Ramos (cell line): ENCODE data around the gene IRS1.

Source experiments
- in situ Hi-C: fragments of 300-500 bp; cut with MboI; formaldehyde crosslinking; loops from one replicate; pipeline ENCODE4 v1.14.3; 2022; ENCODE audit warnings: low sequenced_read_pairs; ENCODE audit not compliant: unreplicated experiment

The IRS1 gene

DNA sequence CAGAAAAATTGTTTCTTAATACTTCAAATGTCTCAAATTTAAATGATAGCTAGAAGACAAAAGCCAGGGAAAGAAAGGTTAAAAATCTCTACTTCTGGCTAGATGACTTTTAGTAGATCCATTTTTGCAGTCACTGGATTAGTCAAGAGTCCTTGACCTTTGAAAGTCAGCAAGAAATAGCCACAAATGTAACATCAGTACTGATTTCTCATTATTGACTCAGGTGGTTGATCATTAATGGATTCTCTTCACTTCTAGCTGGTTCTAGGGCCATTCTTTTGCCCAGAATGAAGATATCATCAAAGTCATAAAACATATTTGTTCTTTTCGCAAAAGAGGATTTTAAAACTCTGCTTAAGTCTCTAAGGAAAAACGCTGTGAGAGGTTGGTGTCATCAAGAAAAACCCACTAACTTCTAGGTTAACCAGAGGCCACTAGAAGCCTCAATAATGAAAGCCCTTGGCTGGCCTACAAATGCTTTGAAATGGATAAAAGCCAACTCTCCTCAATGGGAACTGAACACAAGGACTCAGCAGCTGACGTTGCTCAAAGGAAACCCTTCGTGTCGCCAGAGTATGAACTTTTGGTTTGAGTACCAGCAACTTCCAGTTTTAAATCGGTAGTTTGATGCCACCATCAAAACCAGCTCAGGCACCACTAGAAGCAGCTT is 66.3 kb downstream of the IRS1 start:
- in situ Hi-C loops: no loop called here

DNA sequence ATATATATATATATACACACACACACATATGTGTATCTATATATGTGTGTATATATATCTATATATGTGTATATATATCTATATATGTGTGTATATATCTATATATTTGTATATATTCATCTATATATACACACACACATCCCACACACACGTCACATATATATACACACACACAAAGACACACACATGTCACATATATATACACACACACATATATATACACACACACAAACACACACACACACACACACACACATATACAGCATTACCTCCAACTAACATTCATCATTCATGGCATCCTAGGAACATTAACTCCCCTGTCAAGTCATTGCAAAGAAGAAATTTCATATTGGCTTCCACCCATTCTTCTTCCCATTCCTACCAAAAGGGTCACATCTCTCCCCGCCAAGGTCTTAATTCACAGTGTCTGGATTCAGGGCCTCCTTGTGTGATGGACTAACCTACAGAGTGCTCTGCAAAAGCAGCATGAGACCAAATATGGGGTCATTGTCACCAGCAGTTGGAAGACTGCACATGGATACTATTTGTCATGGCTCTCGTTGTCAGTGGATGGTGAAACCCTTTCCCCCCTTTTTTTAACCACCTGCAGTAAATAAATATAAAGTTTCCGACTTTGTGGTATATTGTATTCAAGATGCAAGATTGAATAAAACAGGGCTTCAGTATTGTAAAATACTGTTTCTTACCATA is 67.0 kb downstream of the IRS1 start:
- in situ Hi-C loops: no loop called here

DNA sequence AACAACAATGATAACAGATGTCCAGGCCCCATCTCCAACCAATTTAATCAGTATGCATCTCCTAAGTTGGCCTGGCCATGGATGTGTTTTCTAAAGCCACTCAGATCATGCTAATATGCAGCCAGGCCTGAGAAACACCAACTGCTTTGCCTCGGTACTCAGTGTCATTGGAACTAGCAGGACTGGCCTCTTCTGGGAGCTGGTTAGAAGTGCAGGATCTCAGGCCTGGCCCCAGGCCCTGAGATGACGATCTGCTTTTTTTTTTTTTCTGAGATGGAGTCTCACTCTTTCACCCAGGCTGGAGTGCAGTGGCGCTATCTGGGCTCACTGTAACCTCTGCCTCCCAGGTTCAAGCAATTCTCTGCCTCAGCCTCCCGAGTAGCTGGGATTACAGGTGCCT is 69.1 kb downstream of the IRS1 start:
- in situ Hi-C loops: no loop called here

DNA sequence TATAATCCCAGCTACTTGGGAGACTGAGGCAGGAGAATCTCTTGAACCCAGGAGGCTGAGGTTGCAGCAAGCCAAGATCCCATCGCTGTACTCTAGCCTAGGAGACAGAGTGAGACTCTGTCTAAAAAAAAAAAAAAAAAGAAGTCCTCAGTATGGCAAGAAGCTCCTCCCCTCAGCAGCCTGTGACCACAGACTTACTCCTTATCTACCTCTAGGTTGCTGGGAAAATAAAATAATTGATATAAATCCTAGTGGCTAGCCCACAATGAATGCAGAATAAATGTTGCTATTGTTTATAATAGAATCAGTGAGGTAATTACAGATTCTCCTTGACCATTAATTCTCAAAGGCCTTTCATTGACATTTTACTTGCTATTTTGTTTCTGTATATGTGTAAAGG is 70.6 kb downstream of the IRS1 start:
- in situ Hi-C loops: no loop called here

DNA sequence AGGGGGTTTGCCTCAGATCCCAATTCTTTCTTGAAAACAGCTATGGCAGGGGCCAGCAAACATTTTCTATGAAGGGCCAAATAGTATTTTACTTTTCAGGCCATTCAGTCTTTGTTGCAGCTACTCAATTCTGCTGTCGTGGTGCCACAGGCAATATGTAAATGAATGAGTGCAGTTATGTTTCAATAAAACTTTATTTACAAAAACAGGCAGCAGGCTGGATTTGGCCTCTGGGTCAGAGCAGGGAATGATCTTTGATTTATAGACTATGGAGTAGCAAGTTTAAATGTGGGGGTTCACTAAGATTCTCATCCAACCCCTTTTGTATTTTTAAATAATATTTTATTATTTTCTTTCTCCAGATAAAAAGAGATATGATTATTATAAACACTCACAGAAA is 72.4 kb downstream of the IRS1 start:
- in situ Hi-C loops: no loop called here

DNA sequence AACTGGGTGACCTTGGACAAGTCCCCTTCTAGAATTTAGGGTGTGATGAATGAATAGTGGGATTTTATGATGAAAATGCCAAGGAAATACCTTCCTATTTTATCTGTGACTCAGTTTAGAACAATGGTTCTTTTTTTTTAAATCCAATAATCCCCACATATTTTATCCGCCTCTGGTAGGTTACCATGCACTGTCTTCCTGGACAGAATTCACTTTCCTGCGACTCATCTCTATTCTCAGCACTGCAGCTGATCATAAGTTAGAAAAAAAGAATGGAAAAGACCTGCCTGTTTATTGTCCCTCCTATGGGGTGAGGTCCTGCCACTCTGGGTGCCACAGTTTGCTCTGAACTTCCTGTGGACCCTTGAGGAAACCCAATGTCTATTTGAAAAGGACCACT is 73.1 kb downstream of the IRS1 start:
- in situ Hi-C loops: no loop called here

DNA sequence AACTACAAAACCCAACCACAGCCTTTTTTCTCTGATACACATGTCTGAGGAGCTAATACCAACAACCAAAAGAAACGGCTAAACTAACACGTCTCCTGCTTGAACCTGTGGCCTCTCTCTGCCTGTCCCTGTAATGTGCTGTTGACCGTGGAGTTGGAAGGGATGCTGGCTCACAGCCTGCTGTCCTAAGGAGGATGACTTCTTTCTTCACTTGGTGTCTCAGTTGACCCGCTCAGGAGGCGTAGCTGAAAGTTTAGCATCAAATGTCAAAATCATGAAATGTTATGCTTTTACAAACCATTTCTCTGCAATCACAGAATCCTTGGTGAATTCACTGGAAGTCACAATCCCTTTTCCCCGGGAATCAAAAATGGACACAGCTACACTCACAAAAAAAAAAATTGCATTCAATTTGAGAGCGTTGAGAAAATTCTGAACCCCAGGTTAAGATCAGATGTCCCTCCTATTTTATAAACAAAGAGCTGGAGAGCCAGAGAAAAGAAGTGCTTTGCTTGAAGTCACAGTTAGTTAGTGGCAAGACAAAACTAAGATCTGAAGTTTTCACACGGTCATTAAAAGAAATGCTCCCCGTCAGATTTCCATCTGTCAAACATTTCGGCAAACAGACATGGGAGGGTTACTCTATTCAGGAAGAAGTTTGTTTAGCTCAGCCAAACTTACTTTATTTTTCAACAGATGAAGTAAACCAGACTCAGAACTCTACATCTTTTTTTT is 74.3 kb downstream of the IRS1 start:
- in situ Hi-C loops: no loop called here

DNA sequence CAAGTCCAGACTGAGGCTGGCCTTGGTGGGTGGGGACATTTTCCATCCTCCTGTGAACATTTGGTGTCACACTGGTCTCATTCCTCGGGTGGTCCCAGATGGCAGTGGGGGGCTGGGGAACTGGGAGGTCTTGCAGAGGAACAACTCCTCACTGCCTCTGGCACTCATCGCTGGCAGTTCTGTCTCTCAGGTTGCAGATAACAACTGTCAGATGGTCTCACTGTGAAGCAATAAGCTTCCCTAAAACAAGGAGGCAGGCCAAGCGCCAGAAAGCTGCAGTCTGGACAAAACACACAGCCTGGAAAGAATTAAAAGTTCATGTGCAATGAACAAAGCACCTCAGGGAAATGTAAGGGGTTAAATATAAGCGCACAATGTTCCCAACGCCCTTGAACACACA is 78.1 kb downstream of the IRS1 start:
- in situ Hi-C loops: no loop called here

DNA sequence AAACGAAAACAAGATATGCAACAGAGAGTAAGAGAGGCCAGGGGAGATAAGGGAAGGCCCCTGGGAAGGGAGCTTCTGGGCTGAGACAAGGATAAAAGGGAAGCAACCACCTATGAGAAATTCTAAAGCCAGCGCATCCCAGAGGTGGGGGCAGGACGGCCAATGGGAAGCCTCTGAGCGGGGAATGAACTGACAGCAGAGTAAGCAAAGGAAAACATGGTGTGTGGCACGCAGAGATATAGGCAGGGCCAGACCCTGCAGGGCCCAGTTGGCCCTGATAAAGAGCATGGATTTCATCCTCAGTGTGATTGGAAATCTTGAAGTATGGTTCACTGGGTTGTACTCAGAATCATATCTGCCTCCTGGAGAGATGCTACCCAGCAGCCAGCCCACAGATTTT is 78.7 kb downstream of the IRS1 start:
- in situ Hi-C loops: no loop called here

DNA sequence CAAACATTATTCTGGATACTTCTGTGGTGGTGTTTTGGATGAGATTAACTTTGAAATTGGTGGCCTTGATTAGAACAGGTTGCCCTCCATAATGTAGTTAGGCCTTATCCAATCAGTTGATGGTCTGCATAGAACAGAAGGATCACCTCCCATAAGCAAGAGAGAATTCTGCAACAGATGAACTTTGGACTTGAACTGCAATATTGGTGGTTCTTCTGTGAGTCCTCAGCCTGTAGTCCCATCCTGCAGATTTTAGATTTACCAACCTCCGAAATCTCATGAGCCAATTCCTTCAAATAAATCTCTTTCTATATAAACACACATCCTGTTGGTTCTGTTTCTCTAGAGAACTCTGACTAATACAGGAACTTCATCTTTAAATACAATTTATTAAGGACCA is 81.9 kb downstream of the IRS1 start:
- in situ Hi-C loops: no loop called here

DNA sequence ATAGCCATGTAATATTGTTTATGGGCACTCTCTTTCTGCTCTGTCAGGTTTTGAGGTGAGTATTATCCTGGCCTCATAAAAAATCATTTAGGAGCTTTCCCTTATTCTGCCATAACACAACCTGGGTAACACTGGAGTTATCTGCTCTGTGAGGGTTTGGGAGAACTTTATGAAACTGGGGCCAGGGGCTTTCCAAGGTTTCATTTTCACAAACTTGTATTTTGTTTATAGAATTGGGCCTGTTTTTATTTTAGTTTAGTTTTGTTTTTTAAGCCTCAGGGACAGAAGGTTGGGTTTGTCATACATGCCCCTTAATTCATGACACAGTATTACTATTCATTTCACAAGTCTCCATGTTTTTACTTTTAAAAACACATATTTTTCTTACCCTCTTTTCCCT is 83.5 kb downstream of the IRS1 start:
- in situ Hi-C loops: no loop called here

DNA sequence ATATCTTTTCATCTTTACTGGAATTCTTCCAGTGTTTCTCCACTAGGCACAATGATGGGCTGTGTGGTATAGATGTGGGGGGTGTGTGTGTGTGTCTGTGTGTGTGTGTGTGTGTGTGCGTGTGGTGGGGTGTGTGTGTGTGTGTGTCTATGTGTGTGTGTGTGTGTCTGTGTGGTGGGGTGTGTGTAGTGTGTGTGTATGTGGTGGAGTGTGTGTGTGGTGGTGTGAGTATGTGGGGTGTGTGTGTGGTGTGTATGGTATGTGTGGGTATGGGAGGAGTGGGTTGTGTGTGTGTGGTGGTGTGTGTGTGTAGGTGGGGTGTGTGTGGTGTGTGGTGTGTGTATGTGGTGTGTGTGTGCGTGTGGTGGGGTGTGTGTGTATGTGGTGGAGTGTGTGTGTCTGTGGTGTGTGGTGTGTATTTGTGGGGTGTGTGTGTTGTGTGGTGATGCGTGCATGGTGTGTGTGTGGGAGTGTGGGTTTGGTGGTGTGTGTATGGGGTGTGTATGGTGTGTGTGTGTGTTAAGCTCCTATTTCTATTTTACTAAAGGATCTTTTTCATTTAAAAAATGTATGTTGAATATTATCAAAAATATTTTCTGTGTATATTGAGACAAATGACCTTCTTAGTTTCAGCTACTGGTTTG is 84.2 kb downstream of the IRS1 start:
- in situ Hi-C loops: no loop called here

DNA sequence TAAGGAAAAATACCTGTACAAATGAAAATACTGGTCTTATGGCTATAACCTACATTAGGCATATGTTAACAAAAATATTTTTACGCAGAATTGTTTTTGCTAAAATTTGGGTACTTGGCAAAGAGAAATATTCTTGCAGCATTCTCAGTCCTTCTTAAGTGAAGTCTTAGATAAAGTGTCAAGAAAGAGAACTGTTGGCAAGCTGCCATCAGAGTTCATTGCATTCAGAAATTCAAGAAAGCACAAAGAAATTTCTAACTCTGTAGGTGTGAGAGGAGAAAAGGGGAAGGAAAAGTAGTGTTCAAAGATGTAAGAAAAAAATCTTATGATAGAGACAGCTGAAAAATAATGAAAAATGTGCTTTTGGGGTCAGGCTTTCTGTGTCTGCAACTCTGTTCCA is 86.7 kb downstream of the IRS1 start:
- in situ Hi-C loops: no loop called here

DNA sequence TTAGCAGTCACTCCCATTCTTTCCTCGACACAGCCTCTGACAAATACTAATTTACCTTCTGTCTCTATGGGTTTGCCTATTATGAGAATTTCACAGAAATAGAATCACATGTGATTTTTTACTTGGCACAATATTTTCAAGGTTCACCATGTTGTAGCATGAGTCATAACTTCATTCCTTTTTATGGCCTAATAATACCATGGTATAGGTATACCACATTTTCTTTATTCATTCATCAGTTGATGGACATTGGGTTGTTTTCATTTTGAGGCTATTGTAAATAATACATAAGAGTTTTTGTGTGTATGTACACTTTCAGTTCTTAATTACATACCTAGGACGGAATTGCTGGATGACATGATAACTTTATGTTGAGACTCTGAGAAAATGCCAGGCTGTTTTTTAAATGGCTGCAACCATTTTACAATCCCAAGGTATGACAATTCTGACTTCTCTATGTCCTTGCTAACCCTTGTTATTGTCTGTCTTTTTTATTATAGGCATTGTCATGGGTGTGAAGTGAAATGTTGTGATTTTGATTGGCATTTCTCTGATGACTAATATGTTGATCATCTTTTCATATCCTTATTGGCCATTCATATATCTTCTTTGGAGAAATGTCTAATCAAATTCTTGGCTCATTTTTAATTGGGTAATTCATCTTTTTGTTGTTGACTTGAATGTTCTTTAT is 87.9 kb downstream of the IRS1 start:
- in situ Hi-C loops: no loop called here

DNA sequence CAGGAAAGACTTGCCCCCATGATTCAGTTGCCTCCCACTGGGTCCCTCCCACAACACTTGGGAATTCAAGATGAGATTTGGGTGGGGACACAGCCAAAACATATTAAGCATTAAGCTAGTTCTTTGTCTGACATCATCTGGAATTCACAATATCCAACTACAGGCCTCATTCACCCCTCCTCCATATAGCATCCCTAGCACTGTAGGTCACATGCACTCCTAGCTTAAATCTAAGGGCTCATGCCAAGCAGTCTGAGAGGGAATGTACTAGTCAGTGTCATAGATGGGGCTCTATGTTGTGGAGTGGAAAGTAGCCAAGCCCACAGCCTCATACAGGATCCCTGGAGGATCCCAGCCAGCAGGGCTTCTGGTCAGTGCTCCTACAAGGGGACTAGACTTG is 92.1 kb downstream of the IRS1 start:
- in situ Hi-C loops: no loop called here

DNA sequence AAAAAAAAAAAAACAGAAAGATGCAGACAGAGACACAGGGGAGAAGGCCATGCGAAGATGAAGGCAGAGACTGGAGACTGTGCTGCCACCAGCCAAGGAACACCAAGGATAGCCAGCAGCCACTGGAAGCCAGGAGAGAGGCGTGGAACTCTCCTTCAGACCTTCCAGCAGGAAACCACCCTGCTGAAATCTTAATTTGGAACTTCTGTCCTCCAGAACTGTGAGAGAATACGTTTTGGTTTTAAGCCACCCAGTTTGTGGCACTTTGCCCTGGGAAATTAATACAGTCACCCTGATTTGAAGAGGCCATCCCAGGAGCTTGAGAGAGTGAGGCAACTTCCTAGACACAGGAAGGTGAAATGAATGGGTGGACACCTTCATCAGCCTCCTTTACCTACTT is 93.7 kb downstream of the IRS1 start:
- in situ Hi-C loops: no loop called here

DNA sequence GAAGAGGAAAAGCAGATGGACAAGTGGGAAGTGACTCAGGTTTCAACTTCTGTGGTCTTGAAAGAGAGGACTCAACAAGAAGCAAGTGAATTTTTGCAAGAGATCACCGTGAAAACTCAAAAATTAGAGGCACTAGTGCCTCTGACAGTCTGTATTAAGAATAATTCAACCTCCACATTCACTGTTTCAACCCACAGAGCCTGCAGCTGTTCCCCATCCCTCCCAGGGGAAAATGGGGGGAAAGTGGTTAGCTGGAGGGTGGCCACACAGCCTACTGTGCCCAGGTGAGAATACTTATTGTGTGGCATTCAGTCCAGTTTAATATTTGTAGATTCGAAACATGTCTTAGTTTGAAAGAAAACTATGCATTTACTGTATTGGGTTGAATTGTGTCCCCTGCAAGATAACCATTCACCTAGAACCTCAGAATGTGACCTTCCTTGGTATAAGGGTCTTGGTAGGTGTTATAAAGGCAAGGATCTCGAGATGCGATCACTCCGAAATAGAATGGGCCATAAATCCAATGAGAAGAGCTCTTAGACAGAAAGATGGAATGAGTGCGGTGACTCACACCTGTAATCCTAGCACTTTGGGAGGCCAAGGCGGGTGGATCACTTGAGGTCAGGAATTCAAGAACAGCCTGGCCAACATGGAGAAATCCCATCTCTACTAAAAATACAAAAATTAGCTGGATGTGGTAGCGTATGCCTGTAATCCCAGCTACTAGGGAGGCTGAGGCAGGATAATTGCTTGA is 94.3 kb downstream of the IRS1 start:
- in situ Hi-C loops: no loop called here

DNA sequence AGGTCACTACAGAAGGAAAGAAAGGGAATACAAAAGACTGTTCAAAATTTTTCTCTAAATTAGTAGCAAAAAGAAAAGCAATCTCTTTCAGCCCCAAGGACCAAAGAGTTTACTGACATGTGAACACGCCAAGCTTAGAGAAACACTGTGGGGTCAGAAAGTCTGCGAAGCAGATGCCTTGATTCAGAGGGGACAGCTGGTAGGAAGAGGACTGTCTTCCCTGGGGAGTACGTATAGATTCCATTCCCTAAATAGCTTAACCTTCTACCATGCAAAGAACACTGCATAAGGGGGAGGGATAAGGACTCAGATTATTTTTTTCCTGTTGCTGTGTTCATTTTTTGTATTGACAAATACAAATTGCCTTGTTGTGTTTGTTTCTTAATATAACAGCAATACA is 96.1 kb downstream of the IRS1 start:
- in situ Hi-C loops: no loop called here

DNA sequence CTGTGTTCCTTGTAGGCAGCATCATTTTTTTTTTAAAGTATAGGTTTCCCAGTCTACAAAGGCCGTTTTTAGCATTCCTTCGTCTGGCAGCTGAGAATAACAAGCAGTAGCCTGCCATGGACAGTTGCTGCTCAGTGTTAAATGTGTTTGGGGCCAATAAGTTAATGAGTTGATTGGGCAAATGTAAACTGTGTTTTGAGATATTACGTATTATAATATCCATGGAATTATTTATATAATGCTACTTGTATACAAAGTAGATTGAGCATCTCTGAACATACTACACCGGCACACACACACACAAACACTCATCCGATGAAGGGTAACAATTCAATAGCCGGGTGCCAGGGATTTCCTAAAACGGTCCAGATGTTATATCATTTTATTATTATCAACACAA is 97.2 kb downstream of the IRS1 start:
- in situ Hi-C loops: no loop called here

DNA sequence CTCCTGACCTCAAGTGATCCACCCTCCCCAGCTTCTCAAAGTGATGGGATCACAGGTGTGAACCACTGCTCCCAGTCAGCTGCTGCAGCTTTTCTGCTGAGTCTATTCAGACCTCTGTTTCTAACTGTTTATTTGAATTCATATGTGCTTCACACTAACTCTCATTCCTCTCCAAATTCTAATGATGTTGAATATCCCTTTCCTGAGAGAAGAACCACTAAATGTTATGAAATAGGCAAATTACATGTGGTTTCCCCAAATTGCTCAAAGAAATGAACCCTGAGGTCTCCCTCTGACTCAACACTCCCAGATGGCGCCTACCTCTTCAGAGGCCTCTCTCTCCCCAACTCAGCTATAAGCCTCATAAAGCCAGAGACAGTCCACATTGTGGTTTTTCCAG is 98.6 kb downstream of the IRS1 start:
- in situ Hi-C loops: no loop called here
